ENCODE data around the gene ZRANB2. TPM values are rescaled to one million over a fixed set of nuclear protein-coding genes. Genes with fewer than 3 reads are reported as not detected.

ZRANB2 gene
- 22.1 and 28.4 TPM in 2 replicates for total RNA-seq (2012; rRNA removed)

GRCh38 chr1:71080739-71081696 lies at the start of gene ZRANB2:
Gene ZRANB2 (minus strand): TSS chr1:71081035. CDS start chr1:71080995, 40 bp downstream.
- H3K36me3 ChIP-seq (ENCODE audit: insufficient read depth, low read length), result peaks cover 18% of the 10 kb centered on the region
- peak within 1 kb of the TSS; percentile 96 for H3K9ac ChIP-seq (ENCODE audit: low read depth, low read length)
- H3K4me1 ChIP-seq (ENCODE audit: control insufficient read depth, insufficient read depth, low read length), result peaks cover 20% of the 10 kb centered on the region
- no peaks in the 10 kb centered on the region for H3K9me3 ChIP-seq (replicated peaks; ENCODE audit: low read length)
- peak within 1 kb of the TSS; percentile 84 for H3K4me2 ChIP-seq (ENCODE audit: low read length)
- H3K27me3 ChIP-seq (ENCODE audit: control insufficient read depth, insufficient read depth, low read length), result no peaks in the 10 kb centered on the region
- peak within 1 kb of the TSS; percentile 87 for H3K4me3 ChIP-seq (ENCODE audit: low read length)

GRCh38 chr1:71128060-71128459 lies 47.2 kb upstream of the ZRANB2 start:
- H3K36me3 ChIP-seq (ENCODE audit: insufficient read depth, low read length), result no peaks in the 10 kb centered on the region
- no peak overlapping the region for H3K9ac ChIP-seq (ENCODE audit: low read depth, low read length)
- H3K4me2 ChIP-seq (ENCODE audit: low read length), result no peak overlapping the region
- no peaks in the 10 kb centered on the region for H3K4me1 ChIP-seq (ENCODE audit: control insufficient read depth, insufficient read depth, low read length)
- no peaks in the 10 kb centered on the region for H3K9me3 ChIP-seq (replicated peaks; ENCODE audit: low read length)
- no peak overlapping the region for H3K4me3 ChIP-seq (ENCODE audit: low read length)
- no peaks in the 10 kb centered on the region for H3K27me3 ChIP-seq (ENCODE audit: control insufficient read depth, insufficient read depth, low read length)

- Histone ChIP-seq H3K4me2 (ENCODE audit: low read length) (no peak overlapping the region), H3K9me3 (replicated peaks; ENCODE audit: low read length) (no peaks in the 10 kb centered on the region), H3K27me3 (ENCODE audit: control insufficient read depth, insufficient read depth, low read length) (no peaks in the 10 kb centered on the region), H3K4me1 (ENCODE audit: control insufficient read depth, insufficient read depth, low read length) (no peaks in the 10 kb centered on the region), H3K4me3 (ENCODE audit: low read length) (no peak overlapping the region), H3K36me3 (ENCODE audit: insufficient read depth, low read length) (no peaks in the 10 kb centered on the region), H3K9ac (ENCODE audit: low read depth, low read length) (no peak overlapping the region)
Observed at GRCh38 chr1:71118086-71118485, 37.3 kb upstream of the ZRANB2 start.

- H3K27me3 ChIP-seq (ENCODE audit: control insufficient read depth, insufficient read depth, low read length), result no peaks in the 10 kb centered on the region
- no peak overlapping the region for H3K4me2 ChIP-seq (ENCODE audit: low read length)
- no peaks in the 10 kb centered on the region for H3K9me3 ChIP-seq (replicated peaks; ENCODE audit: low read length)
- H3K4me3 ChIP-seq (ENCODE audit: low read length), result no peak overlapping the region
- no peaks in the 10 kb centered on the region for H3K36me3 ChIP-seq (ENCODE audit: insufficient read depth, low read length)
- no peaks in the 10 kb centered on the region for H3K4me1 ChIP-seq (ENCODE audit: control insufficient read depth, insufficient read depth, low read length)
- H3K9ac ChIP-seq (ENCODE audit: low read depth, low read length), result no peak overlapping the region
Observed at GRCh38 chr1:71116729-71117128, 35.9 kb upstream of the ZRANB2 start.

- Histone ChIP-seq H3K36me3 (ENCODE audit: insufficient read depth, low read length) (no peaks in the 10 kb centered on the region), H3K27me3 (ENCODE audit: control insufficient read depth, insufficient read depth, low read length) (no peaks in the 10 kb centered on the region), H3K4me3 (ENCODE audit: low read length) (no peak overlapping the region), H3K9me3 (replicated peaks; ENCODE audit: low read length) (no peaks in the 10 kb centered on the region), H3K4me1 (ENCODE audit: control insufficient read depth, insufficient read depth, low read length) (no peaks in the 10 kb centered on the region), H3K9ac (ENCODE audit: low read depth, low read length) (no peak overlapping the region), H3K4me2 (ENCODE audit: low read length) (peak overlapping the region; percentile 22)
Observed at GRCh38 chr1:71106658-71107322, 26.0 kb upstream of the ZRANB2 start.

GRCh38 chr1:71104417-71104816 lies 23.6 kb upstream of the ZRANB2 start:
- no peaks in the 10 kb centered on the region for H3K4me1 ChIP-seq (ENCODE audit: control insufficient read depth, insufficient read depth, low read length)
- H3K4me3 ChIP-seq (ENCODE audit: low read length), result no peak overlapping the region
- H3K27me3 ChIP-seq (ENCODE audit: control insufficient read depth, insufficient read depth, low read length), result no peaks in the 10 kb centered on the region
- H3K9ac ChIP-seq (ENCODE audit: low read depth, low read length), result no peak overlapping the region
- no peaks in the 10 kb centered on the region for H3K9me3 ChIP-seq (replicated peaks; ENCODE audit: low read length)
- H3K36me3 ChIP-seq (ENCODE audit: insufficient read depth, low read length), result no peaks in the 10 kb centered on the region
- H3K4me2 ChIP-seq (ENCODE audit: low read length), result no peak overlapping the region

GRCh38 chr1:71101839-71102376 lies 21.1 kb upstream of the ZRANB2 start:
- Histone ChIP-seq H3K4me2 (ENCODE audit: low read length) (no peak overlapping the region), H3K4me3 (ENCODE audit: low read length) (no peak overlapping the region), H3K9me3 (replicated peaks; ENCODE audit: low read length) (no peaks in the 10 kb centered on the region), H3K9ac (ENCODE audit: low read depth, low read length) (no peak overlapping the region), H3K36me3 (ENCODE audit: insufficient read depth, low read length) (no peaks in the 10 kb centered on the region), H3K27me3 (ENCODE audit: control insufficient read depth, insufficient read depth, low read length) (no peaks in the 10 kb centered on the region), H3K4me1 (ENCODE audit: control insufficient read depth, insufficient read depth, low read length) (no peaks in the 10 kb centered on the region)

GRCh38 chr1:71097428-71097827 lies 16.6 kb upstream of the ZRANB2 start:
- H3K4me3 ChIP-seq (ENCODE audit: low read length), result no peak overlapping the region
- no peaks in the 10 kb centered on the region for H3K4me1 ChIP-seq (ENCODE audit: control insufficient read depth, insufficient read depth, low read length)
- no peaks in the 10 kb centered on the region for H3K9me3 ChIP-seq (replicated peaks; ENCODE audit: low read length)
- H3K9ac ChIP-seq (ENCODE audit: low read depth, low read length), result no peak overlapping the region
- H3K36me3 ChIP-seq (ENCODE audit: insufficient read depth, low read length), result no peaks in the 10 kb centered on the region
- no peak overlapping the region for H3K4me2 ChIP-seq (ENCODE audit: low read length)
- no peaks in the 10 kb centered on the region for H3K27me3 ChIP-seq (ENCODE audit: control insufficient read depth, insufficient read depth, low read length)

GRCh38 chr1:71094913-71095312 lies 14.1 kb upstream of the ZRANB2 start:
- H3K4me2 ChIP-seq (ENCODE audit: low read length), result no peak overlapping the region
- no peak overlapping the region for H3K9ac ChIP-seq (ENCODE audit: low read depth, low read length)
- no peaks in the 10 kb centered on the region for H3K27me3 ChIP-seq (ENCODE audit: control insufficient read depth, insufficient read depth, low read length)
- H3K4me1 ChIP-seq (ENCODE audit: control insufficient read depth, insufficient read depth, low read length), result peaks cover 10% of the 10 kb centered on the region
- H3K4me3 ChIP-seq (ENCODE audit: low read length), result no peak overlapping the region
- no peaks in the 10 kb centered on the region for H3K9me3 ChIP-seq (replicated peaks; ENCODE audit: low read length)
- no peaks in the 10 kb centered on the region for H3K36me3 ChIP-seq (ENCODE audit: insufficient read depth, low read length)

GRCh38 chr1:71093938-71094337 lies 13.1 kb upstream of the ZRANB2 start:
- Histone ChIP-seq H3K4me2 (ENCODE audit: low read length) (no peak overlapping the region), H3K4me3 (ENCODE audit: low read length) (no peak overlapping the region), H3K36me3 (ENCODE audit: insufficient read depth, low read length) (no peaks in the 10 kb centered on the region), H3K27me3 (ENCODE audit: control insufficient read depth, insufficient read depth, low read length) (no peaks in the 10 kb centered on the region), H3K4me1 (ENCODE audit: control insufficient read depth, insufficient read depth, low read length) (peaks cover 19% of the 10 kb centered on the region), H3K9me3 (replicated peaks; ENCODE audit: low read length) (no peaks in the 10 kb centered on the region), H3K9ac (ENCODE audit: low read depth, low read length) (no peak overlapping the region)

GRCh38 chr1:71089536-71090270 lies 8.9 kb upstream of the ZRANB2 start:
- H3K27me3 ChIP-seq (ENCODE audit: control insufficient read depth, insufficient read depth, low read length), result no peaks in the 10 kb centered on the region
- no peaks in the 10 kb centered on the region for H3K9me3 ChIP-seq (replicated peaks; ENCODE audit: low read length)
- H3K4me2 ChIP-seq (ENCODE audit: low read length), result peak overlapping the region; percentile 69
- peak overlapping the region; percentile 50 for H3K9ac ChIP-seq (ENCODE audit: low read depth, low read length)
- H3K36me3 ChIP-seq (ENCODE audit: insufficient read depth, low read length), result no peaks in the 10 kb centered on the region
- peak overlapping the region; percentile 16 for H3K4me3 ChIP-seq (ENCODE audit: low read length)
- peaks cover 36% of the 10 kb centered on the region for H3K4me1 ChIP-seq (ENCODE audit: control insufficient read depth, insufficient read depth, low read length)

All from skeletal muscle satellite cell (primary cell).